Panc1 (cell line): ENCODE data around the gene ZC3H12D.

Source experiments
- SIN3A ChIP-seq: IDR thresholded peaks from 2 replicates; pipeline ENCODE4 v1.6.1; 2012; ENCODE audit warnings: low read depth, mild to moderate bottlenecking, low read length, moderate library complexity, borderline replicate concordance; ENCODE audit not compliant: insufficient read depth
- TCF7L2 ChIP-seq: IDR thresholded peaks from 2 replicates; pipeline ENCODE4 v1.6.1; 2011; ENCODE audit warnings: mild to moderate bottlenecking, low read depth, low read length, inconsistent platforms
- TF ChIP-seq, protein P1 (sequence below): fragments of 450-650 bp; IDR thresholded peaks from 2 replicates; pipeline ENCODE4 v1.5.1; 2017; ENCODE audit warnings: mild to moderate bottlenecking

DNA sequence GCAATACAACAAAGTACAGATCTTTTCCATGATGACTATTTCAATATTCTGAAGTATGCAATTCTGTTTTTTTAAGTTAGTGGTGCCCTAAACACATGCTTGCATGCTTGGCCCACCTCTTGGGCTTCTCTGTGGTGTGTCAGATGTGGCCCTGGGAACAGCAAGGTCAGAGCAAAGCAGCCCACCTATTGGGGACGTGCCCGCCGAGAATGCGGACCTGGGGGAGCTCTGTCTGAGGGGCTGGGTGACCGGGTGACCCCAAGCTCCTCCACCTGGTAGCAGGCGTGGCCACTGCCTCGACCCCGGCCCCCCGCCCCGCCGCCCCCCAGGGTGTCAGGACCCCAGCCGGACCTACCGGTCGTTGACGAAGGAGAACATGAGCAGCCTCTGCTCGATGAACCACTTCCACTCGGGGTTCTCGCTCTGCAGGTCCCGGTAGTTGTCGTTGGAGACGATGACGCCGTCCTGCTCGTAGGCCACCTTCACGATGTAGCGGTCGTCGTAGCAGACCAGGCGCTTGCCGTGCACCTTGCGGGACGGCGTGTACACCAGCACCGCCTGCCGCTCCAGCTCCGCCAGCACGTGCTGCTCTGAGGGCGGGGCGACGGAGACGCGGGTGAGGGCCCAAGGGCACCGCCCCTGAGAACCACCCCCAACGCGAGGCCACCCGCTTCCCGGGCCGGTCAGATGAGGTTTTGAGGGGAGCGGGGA lies 28.3 kb downstream of the ZC3H12D start:
- TF ChIP-seq, protein P1, sequence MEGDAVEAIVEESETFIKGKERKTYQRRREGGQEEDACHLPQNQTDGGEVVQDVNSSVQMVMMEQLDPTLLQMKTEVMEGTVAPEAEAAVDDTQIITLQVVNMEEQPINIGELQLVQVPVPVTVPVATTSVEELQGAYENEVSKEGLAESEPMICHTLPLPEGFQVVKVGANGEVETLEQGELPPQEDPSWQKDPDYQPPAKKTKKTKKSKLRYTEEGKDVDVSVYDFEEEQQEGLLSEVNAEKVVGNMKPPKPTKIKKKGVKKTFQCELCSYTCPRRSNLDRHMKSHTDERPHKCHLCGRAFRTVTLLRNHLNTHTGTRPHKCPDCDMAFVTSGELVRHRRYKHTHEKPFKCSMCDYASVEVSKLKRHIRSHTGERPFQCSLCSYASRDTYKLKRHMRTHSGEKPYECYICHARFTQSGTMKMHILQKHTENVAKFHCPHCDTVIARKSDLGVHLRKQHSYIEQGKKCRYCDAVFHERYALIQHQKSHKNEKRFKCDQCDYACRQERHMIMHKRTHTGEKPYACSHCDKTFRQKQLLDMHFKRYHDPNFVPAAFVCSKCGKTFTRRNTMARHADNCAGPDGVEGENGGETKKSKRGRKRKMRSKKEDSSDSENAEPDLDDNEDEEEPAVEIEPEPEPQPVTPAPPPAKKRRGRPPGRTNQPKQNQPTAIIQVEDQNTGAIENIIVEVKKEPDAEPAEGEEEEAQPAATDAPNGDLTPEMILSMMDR: no peak
- TF ChIP-seq TCF7L2: no peak
- TF ChIP-seq SIN3A: no peak
